Endodermal cell (in vitro differentiated cells): ENCODE results near the gene G3BP2. TPM values are rescaled to one million over a fixed set of nuclear protein-coding genes. Genes with fewer than 3 reads are reported as not detected.

Source experiments
- DNase-seq: peaks from one replicate; pipeline ENCODE4 v3.0.0-alpha.2; 2017
- H3K27ac ChIP-seq: 2 replicates; pipeline ENCODE4 v1.5.1; 2013; ENCODE audit warnings: mild to moderate bottlenecking, low read depth, low read length, moderate library complexity
- H3K27me3 ChIP-seq: 2 replicates; pipeline ENCODE4 v1.6.1; 2013; ENCODE audit warnings: mild to moderate bottlenecking, low read length, moderate library complexity; ENCODE audit not compliant: insufficient read depth, control insufficient read depth, poor library complexity, severe bottlenecking
- H3K36me3 ChIP-seq: 2 replicates; pipeline ENCODE4 v1.7.0; 2013; ENCODE audit warnings: mild to moderate bottlenecking, low read length, moderate library complexity; ENCODE audit not compliant: control insufficient read depth, insufficient read depth
- H3K4me1 ChIP-seq: one replicate; pipeline ENCODE4 v1.7.0; 2013; ENCODE audit warnings: low read length; ENCODE audit not compliant: control insufficient read depth, insufficient read depth
- H3K4me3 ChIP-seq: 2 replicates; pipeline ENCODE4 v1.5.1; 2013; ENCODE audit warnings: mild to moderate bottlenecking, low read length, moderate library complexity
- H3K9ac ChIP-seq: 2 replicates; pipeline ENCODE4 v1.6.1; 2013; ENCODE audit warnings: mild to moderate bottlenecking, low read length, moderate library complexity; ENCODE audit not compliant: poor library complexity, severe bottlenecking; ENCODE audit errors: extremely low read depth
- H3K9me3 ChIP-seq: 2 replicates; pipeline ENCODE4 v1.6.1; 2013; ENCODE audit warnings: mild to moderate bottlenecking, low read length, moderate library complexity; ENCODE audit not compliant: control insufficient read depth
- H3K27ac Mint-ChIP-seq: 2 replicates; pipeline ENCODE4 v1.8.0; 2020; ENCODE audit warnings: mixed read lengths
- H3K27me3 Mint-ChIP-seq: 2 replicates; pipeline ENCODE4 v1.8.0; 2021; ENCODE audit warnings: mild to moderate bottlenecking, mixed read lengths; ENCODE audit not compliant: insufficient read depth
- H3K36me3 Mint-ChIP-seq: 2 replicates; pipeline ENCODE4 v1.8.0; 2020; ENCODE audit warnings: low read depth, mixed read lengths
- H3K4me1 Mint-ChIP-seq: 2 replicates; pipeline ENCODE4 v1.8.0; 2020; ENCODE audit warnings: mixed read lengths
- H3K4me3 Mint-ChIP-seq: 2 replicates; pipeline ENCODE4 v1.8.0; 2020; ENCODE audit warnings: mild to moderate bottlenecking, moderate library complexity, mixed read lengths
- H3K9me3 Mint-ChIP-seq: 2 replicates; pipeline ENCODE4 v1.8.0; 2020; ENCODE audit warnings: mild to moderate bottlenecking, mixed read lengths
- CTCF ChIP-seq: fragments of 200-600 bp; sonication (generic); conservative IDR thresholded peaks from 2 replicates; pipeline ENCODE4 v1.5.0; 2021; ENCODE audit warnings: antibody characterized with exemption, mild to moderate bottlenecking
- WGBS, 2 experiments: methylation state at CpG; one replicate each; pipeline versions ENCODE4 v1.1.5 to v1.1.7; 2013; ENCODE audit warnings: missing lambda C conversion rate in 2 of 2, mixed read lengths in 1 of 2; ENCODE audit not compliant: insufficient coverage in 1 of 2, insufficient read length in 1 of 2; 5-methylcytosine and 5-hydroxymethylcytosine counted together
- total RNA-seq, 2 donors: library from RNA; stranded (reverse); fragmentation: NEBNext Ultra II Directional in 1 of 2; extraction: Animal tissue kit (Norgen Biotek cat#: 25700) in 1 of 2; gene quantifications; 2 replicates in 1 of 2; 3 replicates in 1 of 2; pipeline ENCODE4 v1.2.1, GENCODE V29; 2021

Gene G3BP2
- total RNA-seq, 2 donors from 2014 or later: 176 to 183 TPM

- Histone ChIP-seq H3K9me3 (no peaks in the 10 kb centered on the region), H3K27ac (no peak overlapping the region), H3K4me3 (no peak overlapping the region), H3K9ac (no peak overlapping the region), H3K4me1 (no peaks in the 10 kb centered on the region), H3K27me3 (no peaks in the 10 kb centered on the region), H3K36me3 (peaks cover 49% of the 10 kb centered on the region)
- peaks cover 45% of the 10 kb centered on the region for H3K36me3 Mint-ChIP-seq
- DNase-seq: no peak
- H3K27me3 Mint-ChIP-seq: no peaks in the 10 kb centered on the region
- H3K27ac Mint-ChIP-seq: no peak overlapping the region
- 95 to 100% methylated on average over 2 of the region's 2 CpGs for WGBS, 2 experiments
- no peaks in the 10 kb centered on the region for H3K9me3 Mint-ChIP-seq
- no peak overlapping the region for H3K4me3 Mint-ChIP-seq
- no peak for TF ChIP-seq CTCF
- peaks cover 5% of the 10 kb centered on the region for H3K4me1 Mint-ChIP-seq
These were observed 10.6 kb downstream of the G3BP2 start for GRCh38 chr4:75662626-75663025.

- H3K9ac ChIP-seq: no peak overlapping the region
- WGBS, 2 experiments: 95% methylated on average over 2 of the region's 2 CpGs; no CpG with 5 or more reads in 1 of the 2 experiments
- H3K4me3 Mint-ChIP-seq: no peak overlapping the region
- no peaks in the 10 kb centered on the region for H3K4me1 ChIP-seq
- H3K4me1 Mint-ChIP-seq: peaks cover 3% of the 10 kb centered on the region
- H3K36me3 ChIP-seq: peaks cover 69% of the 10 kb centered on the region
- DNase-seq: no peak
- H3K27me3 Mint-ChIP-seq: no peaks in the 10 kb centered on the region
- no peak overlapping the region for H3K27ac ChIP-seq
- H3K27me3 ChIP-seq: no peaks in the 10 kb centered on the region
- no peak overlapping the region for H3K4me3 ChIP-seq
- H3K9me3 ChIP-seq: no peaks in the 10 kb centered on the region
- peaks cover 51% of the 10 kb centered on the region for H3K36me3 Mint-ChIP-seq
- no peaks in the 10 kb centered on the region for H3K9me3 Mint-ChIP-seq
- TF ChIP-seq CTCF: no peak
- H3K27ac Mint-ChIP-seq: no peak overlapping the region
These were observed 12.7 kb downstream of the G3BP2 start for GRCh38 chr4:75660491-75660890.

- no peaks in the 10 kb centered on the region for H3K27me3 Mint-ChIP-seq
- Histone ChIP-seq H3K36me3 (peaks cover 78% of the 10 kb centered on the region), H3K4me1 (no peaks in the 10 kb centered on the region), H3K9me3 (no peaks in the 10 kb centered on the region), H3K4me3 (no peak overlapping the region), H3K27ac (no peak overlapping the region), H3K9ac (no peak overlapping the region), H3K27me3 (no peaks in the 10 kb centered on the region)
- H3K36me3 Mint-ChIP-seq: peaks cover 57% of the 10 kb centered on the region
- no peak overlapping the region for H3K4me3 Mint-ChIP-seq
- WGBS, 2 experiments: 80 to 100% methylated on average over 1 of the region's 1 CpG
- no peaks in the 10 kb centered on the region for H3K9me3 Mint-ChIP-seq
- peaks cover 6% of the 10 kb centered on the region for H3K4me1 Mint-ChIP-seq
- TF ChIP-seq CTCF: no peak
- no peak for DNase-seq
- H3K27ac Mint-ChIP-seq: no peak overlapping the region
These were observed 13.6 kb downstream of the G3BP2 start for GRCh38 chr4:75659512-75660031.
